C4-2B (cell line): Measurements from ENCODE around the gene RGS18.

Experiments used
- H3K27ac ChIP-seq: fragments of 450-650 bp; 2 replicates; pipeline ENCODE4 v1.5.1; 2017
- CTCF ChIP-seq: fragments of 450-650 bp; conservative IDR thresholded peaks from 2 replicates; pipeline ENCODE4 v1.5.1; 2017; ENCODE audit warnings: mild to moderate bottlenecking
- ZFX ChIP-seq: fragments of 450-650 bp; IDR thresholded peaks from 2 replicates; pipeline ENCODE4 v1.6.1; 2017

RGS18 gene

GRCh38 chr1:192175971-192176370 lies 17.7 kb downstream of the RGS18 start:
- TF ChIP-seq ZFX (no peak), CTCF (no peak)
- H3K27ac ChIP-seq = no peak overlapping the region

GRCh38 chr1:192183788-192184187 lies 25.5 kb downstream of the RGS18 start:
- TF ChIP-seq ZFX = no peak
- TF ChIP-seq CTCF = no peak
- no peak overlapping the region for H3K27ac ChIP-seq

- TF ChIP-seq ZFX = no peak
- TF ChIP-seq CTCF = no peak
- H3K27ac ChIP-seq = no peak overlapping the region
Measured at GRCh38 chr1:192186197-192186596, 27.9 kb downstream of the RGS18 start.

- no peak overlapping the region for H3K27ac ChIP-seq
- no peak for TF ChIP-seq CTCF
- TF ChIP-seq ZFX = no peak
Measured at GRCh38 chr1:192190066-192190465, 31.8 kb downstream of the RGS18 start.

GRCh38 chr1:192201303-192201702 lies 43.0 kb downstream of the RGS18 start:
- no peak overlapping the region for H3K27ac ChIP-seq
- TF ChIP-seq CTCF (no peak), ZFX (no peak)

- TF ChIP-seq CTCF (no peak), ZFX (no peak)
Measured at GRCh38 chr1:192224396-192224795, 66.1 kb downstream of the RGS18 start.

GRCh38 chr1:192224846-192225245 lies 66.6 kb downstream of the RGS18 start:
- H3K27ac ChIP-seq = no peak overlapping the region
- TF ChIP-seq ZFX (no peak), CTCF (no peak)

More at GRCh38 chr1:192224396-192224795, 66.1 kb downstream of the RGS18 start:
- H3K27ac ChIP-seq = no peak overlapping the region
